GM13976 (cell line): ENCODE data around the gene GLB1L2.

Experiments
- DNase-seq: peaks from one replicate; pipeline ENCODE4 v3.0.0; 2012; ENCODE audit warnings: low spot score
- in situ Hi-C: fragments of 300-500 bp; cut with MboI; formaldehyde crosslinking; loops from one replicate; pipeline ENCODE4 v1.12.0; 2022; ENCODE audit warnings: low sequenced_read_pairs, mixed read lengths, inconsistent platforms; ENCODE audit not compliant: unreplicated experiment
- TF ChIP-seq, protein P1 (sequence below): IDR thresholded peaks from 2 replicates; pipeline ENCODE4 v1.5.1; 2012; ENCODE audit warnings: borderline replicate concordance, mild to moderate bottlenecking; ENCODE audit not compliant: insufficient read depth; ENCODE audit errors: extremely low read depth, missing control alignments, control extremely low read depth

The GLB1L2 gene

DNA sequence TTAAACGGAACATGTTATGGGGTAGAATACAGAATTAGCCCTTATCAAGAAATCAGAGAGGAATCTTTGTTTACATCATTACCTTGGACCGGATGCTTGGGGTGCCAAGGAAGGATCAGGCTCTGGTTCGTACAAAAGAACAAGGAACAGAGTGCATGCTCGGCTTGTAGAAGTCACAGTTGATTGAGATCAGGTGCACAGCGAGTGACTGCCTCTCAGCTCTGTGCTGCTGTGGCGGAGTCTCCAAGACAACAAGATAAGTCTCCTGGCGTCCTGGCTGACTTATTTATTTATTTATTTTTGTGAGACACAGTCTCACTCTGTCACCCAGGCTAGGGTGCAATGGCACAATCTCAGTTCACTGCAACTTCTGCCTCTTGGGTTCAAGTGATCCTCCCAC is 31.8 kb downstream of the GLB1L2 start:
- TF ChIP-seq, protein P1, sequence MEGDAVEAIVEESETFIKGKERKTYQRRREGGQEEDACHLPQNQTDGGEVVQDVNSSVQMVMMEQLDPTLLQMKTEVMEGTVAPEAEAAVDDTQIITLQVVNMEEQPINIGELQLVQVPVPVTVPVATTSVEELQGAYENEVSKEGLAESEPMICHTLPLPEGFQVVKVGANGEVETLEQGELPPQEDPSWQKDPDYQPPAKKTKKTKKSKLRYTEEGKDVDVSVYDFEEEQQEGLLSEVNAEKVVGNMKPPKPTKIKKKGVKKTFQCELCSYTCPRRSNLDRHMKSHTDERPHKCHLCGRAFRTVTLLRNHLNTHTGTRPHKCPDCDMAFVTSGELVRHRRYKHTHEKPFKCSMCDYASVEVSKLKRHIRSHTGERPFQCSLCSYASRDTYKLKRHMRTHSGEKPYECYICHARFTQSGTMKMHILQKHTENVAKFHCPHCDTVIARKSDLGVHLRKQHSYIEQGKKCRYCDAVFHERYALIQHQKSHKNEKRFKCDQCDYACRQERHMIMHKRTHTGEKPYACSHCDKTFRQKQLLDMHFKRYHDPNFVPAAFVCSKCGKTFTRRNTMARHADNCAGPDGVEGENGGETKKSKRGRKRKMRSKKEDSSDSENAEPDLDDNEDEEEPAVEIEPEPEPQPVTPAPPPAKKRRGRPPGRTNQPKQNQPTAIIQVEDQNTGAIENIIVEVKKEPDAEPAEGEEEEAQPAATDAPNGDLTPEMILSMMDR = no peak
- no peak for DNase-seq
- in situ Hi-C loops = no loop called here

DNA sequence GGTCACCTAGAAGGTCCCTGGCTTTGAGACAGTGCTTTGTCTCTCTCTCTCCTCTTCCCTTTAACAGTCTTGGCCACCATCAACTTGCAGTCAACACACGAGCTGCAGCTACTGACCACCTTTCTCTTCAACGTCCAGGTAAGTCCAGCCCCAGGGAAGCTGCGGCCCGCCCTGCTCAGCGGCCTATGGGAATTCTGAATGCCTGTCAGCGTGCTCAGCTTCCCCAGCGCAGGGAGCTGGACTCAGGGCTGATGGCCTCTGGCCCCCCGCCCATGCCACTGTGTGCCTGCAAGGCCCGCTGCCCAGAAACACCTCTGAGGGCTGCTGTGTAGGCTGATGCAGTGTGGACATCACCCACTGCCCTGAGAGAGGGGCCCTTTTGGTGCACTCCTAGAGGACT is 32.5 kb downstream of the GLB1L2 start:
- TF ChIP-seq, protein P1 = no peak
- in situ Hi-C loops = no loop called here
- no peak for DNase-seq

DNA sequence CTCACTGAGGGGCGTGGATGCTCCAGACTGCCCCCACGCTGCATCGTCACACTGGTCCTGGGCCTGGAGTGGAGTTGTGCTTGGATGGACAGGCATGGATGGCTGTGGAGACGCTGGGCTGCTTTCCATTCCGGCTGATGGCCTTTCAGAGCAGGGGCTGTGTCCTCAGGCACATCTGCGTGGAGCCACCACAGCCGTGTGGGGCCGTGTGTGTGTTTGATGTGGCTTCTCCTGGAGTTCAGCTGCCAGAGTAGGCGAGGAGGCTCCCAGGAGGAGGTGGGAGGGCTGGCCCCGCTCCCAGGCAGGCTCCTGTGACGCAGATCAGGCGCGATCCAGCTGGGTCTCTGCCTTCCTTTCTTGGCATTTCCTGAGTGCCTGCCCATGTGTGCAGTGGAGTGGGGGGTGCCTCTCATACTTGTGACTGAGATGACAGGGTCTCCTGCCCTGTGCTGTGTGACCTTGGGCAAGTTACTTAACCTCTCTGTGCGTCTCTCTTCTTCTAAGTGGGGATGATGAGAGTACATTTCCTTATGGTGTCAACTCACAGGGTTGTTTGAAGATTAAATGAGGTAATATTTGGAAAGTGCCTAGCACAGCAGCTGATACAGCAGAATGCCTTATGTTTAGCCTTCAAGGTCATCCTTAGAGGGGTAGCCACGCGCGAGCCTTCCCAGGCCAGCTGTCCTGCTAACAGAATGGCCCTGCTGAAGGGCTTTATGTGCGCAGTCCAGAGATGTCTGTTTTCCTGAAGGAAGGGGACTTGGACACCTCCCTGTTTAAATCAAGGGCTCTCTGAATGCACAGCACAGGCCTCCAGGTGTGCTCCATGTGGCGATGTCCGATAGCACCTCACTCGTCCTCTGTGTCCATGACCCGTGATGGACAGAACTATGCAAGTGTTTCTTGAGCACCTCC is 33.5 kb downstream of the GLB1L2 start:
- in situ Hi-C loops = no loop called here
- TF ChIP-seq, protein P1 = no peak
- DNase-seq = no peak

DNA sequence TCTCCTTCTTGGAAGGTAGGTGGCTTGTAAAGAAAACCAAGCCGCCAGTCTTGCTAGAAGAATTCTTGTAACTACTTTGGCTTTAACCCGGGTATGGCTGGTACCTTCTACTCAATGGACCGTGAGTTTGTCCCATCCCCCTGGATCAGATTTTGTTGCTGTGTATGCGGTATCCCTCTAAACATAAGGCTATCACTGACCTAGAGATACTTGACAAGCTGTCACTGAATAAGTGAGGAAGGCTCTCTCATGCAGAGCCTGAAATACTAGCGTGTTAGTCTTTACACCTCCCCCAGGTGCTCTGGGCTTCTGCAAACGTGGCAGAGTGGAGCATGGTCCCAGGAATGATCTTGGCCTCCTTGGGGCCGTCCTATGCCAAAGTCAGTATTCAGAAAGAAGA is 34.5 kb downstream of the GLB1L2 start:
- TF ChIP-seq, protein P1 = no peak
- in situ Hi-C loops = no loop called here
- DNase-seq = no peak

DNA sequence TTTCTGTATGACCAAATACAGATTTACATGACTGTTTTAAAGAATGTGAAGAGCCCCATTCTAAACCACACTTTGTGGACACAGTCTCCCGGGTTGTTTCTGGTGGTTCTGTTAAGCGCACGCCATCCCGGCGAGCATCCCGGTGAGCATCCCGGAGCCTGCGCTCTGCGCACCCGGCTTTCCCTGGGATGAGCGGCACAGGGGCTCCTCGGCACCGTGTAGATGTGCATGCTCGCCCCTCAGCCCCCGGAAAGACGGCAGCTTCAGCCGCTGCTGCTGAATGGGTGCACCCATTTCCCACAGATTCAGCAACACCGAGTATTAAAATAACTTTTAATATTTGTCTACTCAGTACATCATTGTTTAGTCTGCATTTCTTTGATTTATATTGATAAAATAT is 36.0 kb downstream of the GLB1L2 start:
- no peak for DNase-seq
- TF ChIP-seq, protein P1 = no peak
- in situ Hi-C loops = no loop called here

DNA sequence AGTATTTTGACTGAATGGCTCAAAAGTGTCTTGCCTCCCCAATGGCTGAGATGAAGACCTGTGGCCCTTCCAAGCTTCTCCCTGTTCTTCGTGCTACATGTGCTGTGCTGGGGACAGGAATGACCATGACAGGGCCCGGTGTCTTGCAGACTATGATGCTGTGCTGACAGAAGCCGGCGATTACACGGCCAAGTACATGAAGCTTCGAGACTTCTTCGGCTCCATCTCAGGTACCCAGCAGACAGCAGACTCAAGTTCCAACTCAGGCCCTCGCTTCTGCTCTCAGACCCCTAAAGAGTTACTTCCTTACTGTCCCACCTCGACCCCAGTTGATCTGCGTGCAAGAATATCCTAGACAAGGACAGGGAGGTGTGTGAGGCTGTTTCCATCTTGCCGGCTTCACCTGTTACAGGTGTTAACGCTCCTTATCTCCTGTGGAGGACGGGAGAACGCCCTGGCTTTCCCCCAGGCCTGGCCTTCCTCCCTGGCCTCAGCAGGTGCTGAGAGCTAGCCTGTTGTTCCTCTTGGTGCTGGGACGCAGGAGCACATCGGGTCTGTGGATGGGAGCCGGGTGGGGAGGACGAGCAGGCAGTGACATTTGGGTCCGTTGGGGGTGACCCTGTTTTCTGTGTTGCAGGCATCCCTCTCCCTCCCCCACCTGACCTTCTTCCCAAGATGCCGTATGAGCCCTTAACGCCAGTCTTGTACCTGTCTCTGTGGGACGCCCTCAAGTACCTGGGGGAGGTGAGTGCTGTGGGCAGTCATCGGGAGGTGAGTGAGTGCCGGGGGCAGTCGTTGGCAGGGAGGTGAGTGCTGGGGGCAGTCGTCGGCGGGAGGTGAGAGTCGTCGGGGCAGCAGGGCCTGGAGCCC is 38.1 kb downstream of the GLB1L2 start:
- TF ChIP-seq, protein P1 = no peak
- in situ Hi-C loops = no loop called here
- DNase-seq = no peak
